K562 (cell line): ENCODE results near the gene ZFP62. TPM values are rescaled to one million over a fixed set of nuclear protein-coding genes. Genes with fewer than 3 reads are reported as not detected.
A peak's percentile ranks its signal among the peaks of the same experiment; 100 is the strongest.

Experiments
- BCLAF1 ChIP-seq, 2 experiments: fragments of 450-650 bp in 1 of 2; IDR thresholded peaks; 2 replicates each; pipeline ENCODE4 v1.6.1; 2011 to 2017; ENCODE audit warnings: low read depth in 2 of 2, antibody characterized with exemption in 1 of 2, borderline replicate concordance in 1 of 2, low read length in 1 of 2, mild to moderate bottlenecking in 1 of 2, mixed read lengths in 1 of 2; ENCODE audit not compliant: control insufficient read depth in 1 of 2
- C11orf30 ChIP-seq: fragments of 450-650 bp; IDR thresholded peaks from 2 replicates; pipeline ENCODE4 v1.6.1; 2016; ENCODE audit warnings: low read depth, mild to moderate bottlenecking
- CTCF ChIP-seq, 3 experiments: IDR thresholded peaks in 2 of 3; conservative IDR thresholded peaks in 1 of 3; 2 replicates each; pipeline ENCODE4 v1.5.1; 2011 to 2012; ENCODE audit warnings: low read length in 3 of 3, mild to moderate bottlenecking in 3 of 3, control low read depth in 2 of 3, improper control_type of control experiment in 1 of 3, inconsistent platforms in 1 of 3, low read depth in 1 of 3, mixed read lengths in 1 of 3, moderate library complexity in 1 of 3; ENCODE audit not compliant: insufficient read depth in 2 of 3
- HEY1 ChIP-seq: fragments of 250-450 bp; sonication (Bioruptor Pico); IDR thresholded peaks from 2 replicates; pipeline ENCODE4 v1.5.0; 2020; ENCODE audit warnings: mild to moderate bottlenecking, moderate library complexity, borderline replicate concordance
- IFI16 ChIP-seq: fragments of 250-450 bp; sonication (Bioruptor Pico); IDR thresholded peaks from 2 replicates; pipeline ENCODE4 v2.1.2; 2022; ENCODE audit warnings: mild to moderate bottlenecking, inconsistent platforms
- MCM7 ChIP-seq, 2 experiments: fragments of 450-650 bp; IDR thresholded peaks; 2 replicates each; pipeline ENCODE4 v1.6.1; 2016 to 2018
- PCBP2 ChIP-seq: fragments of 200-400 bp; formaldehyde crosslinking; IDR thresholded peaks from 2 replicates; pipeline ENCODE4 v1.6.1; 2018; ENCODE audit warnings: low read length, low read depth, mild to moderate bottlenecking, moderate library complexity; ENCODE audit not compliant: poor library complexity, severe bottlenecking
- SIN3A ChIP-seq, 2 experiments: fragments of 150-350 bp in 1 of 2; IDR thresholded peaks; 2 replicates each; pipeline ENCODE4 v1.6.1; 2011 to 2016; ENCODE audit warnings: borderline replicate concordance in 2 of 2, low read depth in 2 of 2, low read length in 2 of 2, mild to moderate bottlenecking in 2 of 2, moderate library complexity in 2 of 2; ENCODE audit not compliant: control insufficient read depth in 1 of 2
- ZNF12 ChIP-seq: sonication (generic); formaldehyde crosslinking; IDR thresholded peaks from 2 replicates; pipeline ENCODE4 v1.4.0; 2020; ENCODE audit warnings: mild to moderate bottlenecking, missing genetic modification reagents
- ZNF384 ChIP-seq: IDR thresholded peaks from 2 replicates; pipeline ENCODE4 v1.6.1; 2012; ENCODE audit warnings: low read depth, low read length, improper control_type of control experiment
- ZNF395 ChIP-seq: fragments of 200-800 bp; sonication (Bioruptor generic); IDR thresholded peaks from 2 replicates; pipeline ENCODE4 v1.6.1; 2017; ENCODE audit warnings: missing genetic modification characterization, missing compliant biosample characterization
- polyA plus RNA-seq, 8 experiments: library from polyadenylated mRNA; depleted of rRNA in 4 of 8; stranded (reverse) in 5 of 8; unstranded in 3 of 8; fragments of >200 nt; fragmentation: Nextera tagmentation in 2 of 8; fragmentation: Illumina TruSeq in 1 of 8; extraction: Ambion mirVana in 2 of 8; extraction: Trizol in 1 of 8; gene quantifications; 2 replicates each; pipeline versions ENCODE4 v1.2.1 to v1.2.3, GENCODE V29; 2011 to 2014; ENCODE audit warnings: inconsistent platforms in 1 of 8, missing spikeins in 1 of 8
- total RNA-seq, 7 experiments: library from RNA; depleted of rRNA in 6 of 7; stranded (reverse); fragments of >200 nt in 6 of 7; fragmentation: Illumina TruSeq in 2 of 7; extraction: Trizol in 2 of 7; gene quantifications; 2 replicates each; pipeline versions ENCODE4 v1.2.1 to v1.2.3, GENCODE V29; 2011 to 2021; ENCODE audit warnings: low replicate concordance in 1 of 7
- TF ChIP-seq, protein P1 (sequence below), 2 experiments: fragments of 450-650 bp; IDR thresholded peaks; 2 replicates each; pipeline ENCODE4 v1.6.1; 2016
- TF ChIP-seq, protein P2 (sequence below): sonication (generic); IDR thresholded peaks from 2 replicates; pipeline ENCODE4 v1.6.1; 2016

ZFP62 gene
- total and polyA plus RNA-seq, 9 of the 15 experiments (the other 6 are each of a cell fraction or from before 2014, with no cell fraction given): 12.2 to 37.5 (median 25.0) TPM

DNA sequence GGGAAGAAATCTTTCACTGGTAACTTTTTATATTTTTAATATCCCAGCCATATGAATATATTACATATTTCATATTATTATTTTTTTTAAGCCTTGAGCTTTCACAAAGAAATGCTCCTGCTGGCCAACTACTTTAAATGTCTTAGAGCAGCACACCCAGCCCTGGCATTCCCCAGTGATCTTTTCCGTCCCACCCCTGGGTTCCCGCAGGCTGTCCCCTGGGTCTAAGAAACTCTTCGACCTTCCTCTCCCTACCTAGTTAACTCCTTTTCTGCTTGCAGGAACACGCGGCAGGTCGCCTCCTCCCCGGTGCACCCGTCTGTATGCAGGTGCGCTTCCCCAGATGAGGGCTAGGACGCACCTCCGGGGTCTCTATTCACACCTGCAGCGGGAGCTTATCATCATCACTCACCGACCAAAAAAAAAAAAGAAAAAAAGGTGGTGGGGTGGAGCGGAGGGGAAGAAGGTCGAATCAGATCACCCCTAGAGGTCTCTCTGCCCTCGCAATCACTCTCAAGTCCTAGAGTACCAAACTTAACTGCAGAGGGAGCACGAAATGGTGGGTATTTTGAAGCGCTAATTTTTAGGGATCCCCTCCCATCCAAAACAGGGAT lies 696 bp downstream of the ZFP62 start (continued):
- TF ChIP-seq PCBP2: no peak
- no peak for TF ChIP-seq IFI16
- TF ChIP-seq ZNF384: peak; percentile 98
- 0 out of 4 replicates have a peak, but pooled peaks of 1 of the 2 experiments have one; percentile 13 for TF ChIP-seq SIN3A (IDR thresholded peaks at IDR 0.05; ENCODE audit: borderline replicate concordance in 2 of 2, control insufficient read depth in 1 of 2, low read depth in 2 of 2, low read length in 2 of 2)
- TF ChIP-seq ZNF12: no peak
- no peak for TF ChIP-seq MCM7 (IDR thresholded peaks at IDR 0.05)
- TF ChIP-seq C11orf30: no peak
- TF ChIP-seq BCLAF1 (IDR thresholded peaks at IDR 0.05; ENCODE audit: borderline replicate concordance in 1 of 2, control insufficient read depth in 1 of 2, low read depth in 2 of 2, low read length in 1 of 2): no peak
- no peak for TF ChIP-seq HEY1 (CRISPR knock-in tag)
- TF ChIP-seq, protein P1, sequence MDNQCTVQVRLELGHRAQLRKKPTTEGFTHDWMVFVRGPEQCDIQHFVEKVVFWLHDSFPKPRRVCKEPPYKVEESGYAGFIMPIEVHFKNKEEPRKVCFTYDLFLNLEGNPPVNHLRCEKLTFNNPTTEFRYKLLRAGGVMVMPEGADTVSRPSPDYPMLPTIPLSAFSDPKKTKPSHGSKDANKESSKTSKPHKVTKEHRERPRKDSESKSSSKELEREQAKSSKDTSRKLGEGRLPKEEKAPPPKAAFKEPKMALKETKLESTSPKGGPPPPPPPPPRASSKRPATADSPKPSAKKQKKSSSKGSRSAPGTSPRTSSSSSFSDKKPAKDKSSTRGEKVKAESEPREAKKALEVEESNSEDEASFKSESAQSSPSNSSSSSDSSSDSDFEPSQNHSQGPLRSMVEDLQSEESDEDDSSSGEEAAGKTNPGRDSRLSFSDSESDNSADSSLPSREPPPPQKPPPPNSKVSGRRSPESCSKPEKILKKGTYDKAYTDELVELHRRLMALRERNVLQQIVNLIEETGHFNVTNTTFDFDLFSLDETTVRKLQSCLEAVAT (IDR thresholded peaks at IDR 0.05): no peak
- peak; percentile 48 to 78 (median 67) for TF ChIP-seq CTCF (IDR thresholded peaks at IDR 0.05 in 2 of 3, conservative IDR thresholded peaks at IDR 0.05 in 1 of 3; ENCODE audit: insufficient read depth in 2 of 3, low read depth in 1 of 3, low read length in 3 of 3)
- TF ChIP-seq, protein P2, sequence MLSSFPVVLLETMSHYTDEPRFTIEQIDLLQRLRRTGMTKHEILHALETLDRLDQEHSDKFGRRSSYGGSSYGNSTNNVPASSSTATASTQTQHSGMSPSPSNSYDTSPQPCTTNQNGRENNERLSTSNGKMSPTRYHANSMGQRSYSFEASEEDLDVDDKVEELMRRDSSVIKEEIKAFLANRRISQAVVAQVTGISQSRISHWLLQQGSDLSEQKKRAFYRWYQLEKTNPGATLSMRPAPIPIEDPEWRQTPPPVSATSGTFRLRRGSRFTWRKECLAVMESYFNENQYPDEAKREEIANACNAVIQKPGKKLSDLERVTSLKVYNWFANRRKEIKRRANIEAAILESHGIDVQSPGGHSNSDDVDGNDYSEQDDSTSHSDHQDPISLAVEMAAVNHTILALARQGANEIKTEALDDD: peak; percentile 34; the same call in 1 of the 2 replicates
- TF ChIP-seq ZNF395 (CRISPR knock-in tag): no peak
